Measurements from ENCODE around the gene ZKSCAN5. TPM values are rescaled to one million over a fixed set of nuclear protein-coding genes. Genes with fewer than 3 reads are reported as not detected.

The ZKSCAN5 gene
- total RNA-seq, 1 donor from 2014 or later, result 14.4 TPM

Other genes starting within 250 kb of the ZKSCAN5 start
- gene MYH16, start 231.8 kb upstream of the ZKSCAN5 start, total RNA-seq, result 0.09 TPM in 1 of 3 replicates, not detected in the others
- gene ARPC1A, start 178.8 kb upstream of the ZKSCAN5 start, total RNA-seq, result 97.1 to 102 TPM (median 99.3 TPM) in 3 replicates
- 30.0 to 35.3 TPM (median 32.5 TPM) in 3 replicates for gene ARPC1B, start 129.9 kb upstream of the ZKSCAN5 start, total RNA-seq
- 98.2 to 103 TPM (median 99.4 TPM) in 3 replicates for gene PDAP1, start 96.1 kb upstream of the ZKSCAN5 start, total RNA-seq
- gene BUD31, start 95.7 kb upstream of the ZKSCAN5 start, total RNA-seq, result 63.1 to 79.2 TPM (median 70.3 TPM) in 3 replicates
- gene PTCD1, start 65.9 kb upstream of the ZKSCAN5 start, total RNA-seq, result 6.7 to 12.3 TPM (median 10.5 TPM) in 3 replicates
- gene CPSF4, start 65.7 kb upstream of the ZKSCAN5 start, total RNA-seq, result 67.5 to 72.8 TPM (median 69.5 TPM) in 3 replicates
- 223 to 243 TPM (median 235 TPM) in 3 replicates for gene ATP5MF, start 38.5 kb upstream of the ZKSCAN5 start, total RNA-seq
- 24.9 to 27.2 TPM (median 27.0 TPM) in 3 replicates for gene ZNF789, start 31.8 kb upstream of the ZKSCAN5 start, total RNA-seq
- 30.1 to 31.3 TPM (median 31.3 TPM) in 3 replicates for gene ZNF394, start 4.4 kb upstream of the ZKSCAN5 start, total RNA-seq
- gene FAM200A, start 47.5 kb downstream of the ZKSCAN5 start, total RNA-seq, result 8.0 to 9.4 TPM (median 9.3 TPM) in 3 replicates
- gene ZNF655, start 54.0 kb downstream of the ZKSCAN5 start, total RNA-seq, result 83.5 to 84.9 TPM (median 84.7 TPM) in 3 replicates
- 2.5 to 3.6 TPM (median 3.2 TPM) in 3 replicates for gene TMEM225B, start 93.6 kb downstream of the ZKSCAN5 start, total RNA-seq
- 24.1 to 27.8 TPM (median 26.6 TPM) in 3 replicates for gene ZSCAN25, start 112.3 kb downstream of the ZKSCAN5 start, total RNA-seq
- gene CYP3A5, start 175.3 kb downstream of the ZKSCAN5 start, total RNA-seq, result 9.0 to 10.1 TPM (median 9.2 TPM) in 3 replicates
- gene CYP3A7, start 230.5 kb downstream of the ZKSCAN5 start, total RNA-seq, result 0.33 TPM in 1 of 3 replicates, not detected in the others